Measurements from ENCODE around the gene VOPP1. TPM values are rescaled to one million over a fixed set of nuclear protein-coding genes. Genes with fewer than 3 reads are reported as not detected.

VOPP1 gene
- total and polyA plus RNA-seq, 2 of the 13 experiments (the other 11 are each of a cell fraction or from before 2014, with no cell fraction given), result 21.8 to 55.3 TPM

DNA sequence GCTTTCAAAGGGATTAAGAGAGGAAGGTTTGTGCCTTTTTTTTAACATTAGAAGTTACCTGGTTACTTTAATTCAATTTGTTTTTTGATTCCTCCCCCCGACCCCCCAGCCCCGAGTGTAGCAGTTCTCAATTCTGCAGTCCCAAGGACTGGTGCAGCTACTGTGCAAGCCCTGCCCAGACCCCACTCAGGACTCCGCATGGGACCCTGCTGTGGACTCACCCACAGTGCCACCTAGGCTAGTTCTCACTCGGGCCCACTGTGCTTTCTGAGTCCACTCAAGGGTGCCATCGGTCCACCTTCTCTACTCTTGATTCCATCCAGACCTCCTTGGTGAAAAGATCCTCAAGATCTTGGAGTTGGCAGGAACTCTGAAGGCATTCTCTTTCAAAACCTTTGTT lies 77.4 kb downstream of the VOPP1 start:
- TF ChIP-seq ZSCAN21 (CRISPR knock-in tag; IDR thresholded peaks at IDR 0.05; ENCODE audit: borderline replicate concordance) (no peak), ELF1 (CRISPR knock-in tag; IDR thresholded peaks at IDR 0.05) (no peak), ZNF816 (CRISPR knock-in tag; IDR thresholded peaks at IDR 0.05; ENCODE audit: borderline replicate concordance) (no peak), PRMT3 (CRISPR knock-in tag; IDR thresholded peaks at IDR 0.05; ENCODE audit: borderline replicate concordance, low read depth) (no peak), ZMYM4 (CRISPR knock-in tag; IDR thresholded peaks at IDR 0.05) (no peak), MED8 (CRISPR knock-in tag; IDR thresholded peaks at IDR 0.05; ENCODE audit: insufficient replicate concordance) (no peak)
- H3K27ac ChIP-seq (ENCODE audit: extremely low read length, insufficient read depth, low read length), result no peak overlapping the region
- ChIA-PET POLR2A (no interaction called here), CTCF (ENCODE audit: low intra/inter-chr PET ratio, low total read pairs) (no interaction called here)
- H3K36me3 ChIP-seq (replicated peaks in 1 of 2; ENCODE audit: control insufficient read depth in 1 of 2, insufficient read depth in 2 of 2, low read length in 2 of 2), result peaks cover 5 to 36% of the 10 kb centered on the region in 2 experiments; a peak in 4 of 5 replicates
- intact Hi-C loops (cut with micrococcal nuclease; ENCODE audit: unreplicated experiment) (no loop called here), in situ Hi-C loops (cut with HindIII; ENCODE audit: extremely low pct_ligation_motif_present, low pct_unique_long_range_greater_than_20kb) (no loop called here)
- no peaks in the 10 kb centered on the region for H3K79me2 ChIP-seq (ENCODE audit: insufficient read depth, low read length)
- WGBS (ENCODE audit: low lambda C conversion rate), result 92% methylated on average over 5 of the region's 5 CpGs
- H2AFZ ChIP-seq (ENCODE audit: low read length), result no peak overlapping the region
- no peak for ATAC-seq
- no TSS peak for BruUV-seq (replicated peaks)
- no peak overlapping the region for H3K4me2 ChIP-seq (ENCODE audit: low read depth, low read length)
- H4K20me1 ChIP-seq (ENCODE audit: insufficient read depth, low read length), result no peaks in the 10 kb centered on the region
- no peaks in the 10 kb centered on the region for H3K27me3 ChIP-seq (ENCODE audit: control insufficient read depth in 1 of 2, insufficient read depth in 2 of 2, low read length in 2 of 2)
- H3K4me3 ChIP-seq (replicated peaks in 1 of 3; ENCODE audit: insufficient read depth in 1 of 3, low read depth in 2 of 3, low read length in 3 of 3), result no peak overlapping the region
- DNase-seq (ENCODE audit: low spot score), result no peak
- no peaks in the 10 kb centered on the region for H3K4me1 ChIP-seq (ENCODE audit: insufficient read depth, low read length)
- no peaks in the 10 kb centered on the region for H3K9me3 ChIP-seq (ENCODE audit: low read length)
- H3K9ac ChIP-seq (ENCODE audit: insufficient read depth, low read depth, low read length), result no peak overlapping the region
- FAIRE-seq, result no peak

DNA sequence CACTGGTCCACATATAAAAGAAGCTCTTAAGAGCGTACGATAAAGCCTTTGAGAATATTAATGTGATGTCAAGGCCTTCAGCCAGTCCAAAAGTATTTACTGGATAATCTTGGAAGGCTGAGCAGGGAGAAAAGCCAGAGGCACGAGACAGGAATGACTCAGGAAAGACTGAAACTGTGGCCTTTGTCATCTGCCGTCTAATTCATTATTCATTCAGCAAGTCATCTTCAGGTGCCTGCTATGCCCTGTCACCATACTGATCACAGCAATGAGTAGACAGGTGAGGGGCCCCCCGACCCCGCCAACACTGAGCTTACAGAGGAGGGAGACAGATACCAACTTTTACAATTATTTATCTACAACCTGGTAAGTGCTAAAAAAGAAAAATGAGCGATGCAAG lies 78.9 kb downstream of the VOPP1 start:
- peaks cover 9 to 50% of the 10 kb centered on the region in 2 experiments for H3K36me3 ChIP-seq (replicated peaks in 1 of 2; ENCODE audit: control insufficient read depth in 1 of 2, insufficient read depth in 2 of 2, low read length in 2 of 2)
- ChIA-PET POLR2A (no interaction called here), CTCF (ENCODE audit: low intra/inter-chr PET ratio, low total read pairs) (no interaction called here)
- no peak overlapping the region for H3K4me3 ChIP-seq (replicated peaks in 1 of 3; ENCODE audit: insufficient read depth in 1 of 3, low read depth in 2 of 3, low read length in 3 of 3)
- no peak overlapping the region for H2AFZ ChIP-seq (ENCODE audit: low read length)
- H3K9me3 ChIP-seq (ENCODE audit: low read length), result no peaks in the 10 kb centered on the region
- H3K79me2 ChIP-seq (ENCODE audit: insufficient read depth, low read length), result no peaks in the 10 kb centered on the region
- no peaks in the 10 kb centered on the region for H3K4me1 ChIP-seq (ENCODE audit: insufficient read depth, low read length)
- in situ Hi-C loops (cut with HindIII; ENCODE audit: extremely low pct_ligation_motif_present, low pct_unique_long_range_greater_than_20kb), result no loop called here
- H4K20me1 ChIP-seq (ENCODE audit: insufficient read depth, low read length), result no peaks in the 10 kb centered on the region
- H3K9ac ChIP-seq (ENCODE audit: insufficient read depth, low read depth, low read length), result no peak overlapping the region
- no TSS peak for BruUV-seq (replicated peaks)
- H3K27ac ChIP-seq (ENCODE audit: extremely low read length, insufficient read depth, low read length), result no peak overlapping the region
- intact Hi-C loops (cut with micrococcal nuclease; ENCODE audit: unreplicated experiment), result no loop called here
- DNase-seq (ENCODE audit: low spot score), result no peak
- TF ChIP-seq ZNF674 (CRISPR knock-in tag; IDR thresholded peaks at IDR 0.05; ENCODE audit: low read depth), result no peak
- no peak for TF ChIP-seq TSC22D2 (CRISPR knock-in tag; IDR thresholded peaks at IDR 0.05; ENCODE audit: borderline replicate concordance)
- no peak for TF ChIP-seq ZKSCAN8 (CRISPR knock-in tag; IDR thresholded peaks at IDR 0.05; ENCODE audit: borderline replicate concordance)
- TF ChIP-seq RFX3 (CRISPR knock-in tag; IDR thresholded peaks at IDR 0.05), result no peak
- TF ChIP-seq ZNF788 (CRISPR knock-in tag; IDR thresholded peaks at IDR 0.05; ENCODE audit: borderline replicate concordance), result no peak
- TF ChIP-seq ZNF296 (CRISPR knock-in tag; conservative IDR thresholded peaks at IDR 0.05), result no peak
- no peak for TF ChIP-seq ZNF549 (CRISPR knock-in tag; IDR thresholded peaks at IDR 0.05)
- TF ChIP-seq, protein P1, sequence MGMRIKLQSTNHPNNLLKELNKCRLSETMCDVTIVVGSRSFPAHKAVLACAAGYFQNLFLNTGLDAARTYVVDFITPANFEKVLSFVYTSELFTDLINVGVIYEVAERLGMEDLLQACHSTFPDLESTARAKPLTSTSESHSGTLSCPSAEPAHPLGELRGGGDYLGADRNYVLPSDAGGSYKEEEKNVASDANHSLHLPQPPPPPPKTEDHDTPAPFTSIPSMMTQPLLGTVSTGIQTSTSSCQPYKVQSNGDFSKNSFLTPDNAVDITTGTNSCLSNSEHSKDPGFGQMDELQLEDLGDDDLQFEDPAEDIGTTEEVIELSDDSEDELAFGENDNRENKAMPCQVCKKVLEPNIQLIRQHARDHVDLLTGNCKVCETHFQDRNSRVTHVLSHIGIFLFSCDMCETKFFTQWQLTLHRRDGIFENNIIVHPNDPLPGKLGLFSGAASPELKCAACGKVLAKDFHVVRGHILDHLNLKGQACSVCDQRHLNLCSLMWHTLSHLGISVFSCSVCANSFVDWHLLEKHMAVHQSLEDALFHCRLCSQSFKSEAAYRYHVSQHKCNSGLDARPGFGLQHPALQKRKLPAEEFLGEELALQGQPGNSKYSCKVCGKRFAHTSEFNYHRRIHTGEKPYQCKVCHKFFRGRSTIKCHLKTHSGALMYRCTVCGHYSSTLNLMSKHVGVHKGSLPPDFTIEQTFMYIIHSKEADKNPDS (CRISPR knock-in tag; IDR thresholded peaks at IDR 0.05), result no peak
- no peak overlapping the region for H3K4me2 ChIP-seq (ENCODE audit: low read depth, low read length)
- no peak for FAIRE-seq
- H3K27me3 ChIP-seq (ENCODE audit: control insufficient read depth in 1 of 2, insufficient read depth in 2 of 2, low read length in 2 of 2), result no peaks in the 10 kb centered on the region
- no peak for ATAC-seq
- 94% methylated on average over 7 of the region's 7 CpGs for WGBS (ENCODE audit: low lambda C conversion rate)

Measured in HepG2 (cell line).